HepG2 (cell line): ENCODE data around the gene C3orf18. TPM values are rescaled to one million over a fixed set of nuclear protein-coding genes. Genes with fewer than 3 reads are reported as not detected.

Source experiments
- ATAC-seq: fragments of 200-7000 bp; cut with Tn5 transposase; 3 replicates; pipeline ENCODE4 v1.9.1; 2020; ENCODE audit warnings: mild to moderate bottlenecking, moderate library complexity
- BruUV-seq: library from RNA; stranded (reverse); fragments of 400-500 nt; replicated peaks from 2 replicates; lab custom pipeline; 2021; lab: Mats Ljungman, UMichigan
- CTCF ChIA-PET: fragments of 300-600 bp; formaldehyde crosslinking; extraction: SDS; loops from one replicate; lab custom pipeline; 2021; ENCODE audit warnings: low total read pairs, inconsistent platforms, low intra/inter-chr PET ratio; lab: Yijun Ruan, JAX
- POLR2A ChIA-PET: fragments of 350-600 bp; sonication (Branson Sonifier 250); formaldehyde crosslinking; loops from one replicate; lab custom pipeline; 2020; ENCODE audit warnings: antibody characterized with exemption, inconsistent platforms; lab: Yijun Ruan, JAX
- DNase-seq: peaks from one replicate; pipeline ENCODE4 v3.0.0-alpha.2; 2015; ENCODE audit warnings: low spot score
- FAIRE-seq: peaks from 3 replicates; lab custom pipeline; 2011; peaks lifted over from hg19 to GRCh38; lab: Jason Lieb, UNC
- H2AFZ ChIP-seq: one replicate; pipeline ENCODE4 v1.6.1; 2011; ENCODE audit warnings: low read length, inconsistent platforms
- H3K27ac ChIP-seq: fragments of 300-600 bp; 3 replicates; pipeline ENCODE4 v1.8.0; 2011; ENCODE audit warnings: mixed run types, mild to moderate bottlenecking, mixed read lengths, low read length, inconsistent platforms; ENCODE audit not compliant: insufficient read depth; ENCODE audit errors: extremely low read length
- H3K27me3 ChIP-seq, 2 experiments: fragments of 200-600 bp in 1 of 2; 2 replicates in 1 of 2; 3 replicates in 1 of 2; pipeline versions ENCODE4 v1.6.0 to v1.8.0; 2011; ENCODE audit warnings: low read length in 2 of 2, mild to moderate bottlenecking in 2 of 2, moderate library complexity in 2 of 2, inconsistent platforms in 1 of 2; ENCODE audit not compliant: insufficient read depth in 2 of 2, control insufficient read depth in 1 of 2
- H3K36me3 ChIP-seq, 2 experiments: fragments of 200-600 bp in 1 of 2; replicated peaks in 1 of 2; 2 replicates in 1 of 2; 3 replicates in 1 of 2; pipeline versions ENCODE4 v1.5.1 to v1.8.0; 2011; ENCODE audit warnings: low read length in 2 of 2, inconsistent platforms in 1 of 2; ENCODE audit not compliant: insufficient read depth in 2 of 2, control insufficient read depth in 1 of 2
- H3K4me1 ChIP-seq: 2 replicates; pipeline ENCODE4 v1.5.1; 2012; ENCODE audit warnings: low read length, inconsistent platforms; ENCODE audit not compliant: insufficient read depth
- H3K4me2 ChIP-seq: 2 replicates; pipeline ENCODE4 v1.6.0; 2011; ENCODE audit warnings: low read depth, low read length, inconsistent platforms
- H3K4me3 ChIP-seq, 3 experiments: fragments of 200-600 bp in 1 of 3; sonication (generic), shearing (Covaris generic) in 1 of 3; replicated peaks in 1 of 3; 2 replicates each; pipeline ENCODE4 v1.5.1; 2011 to 2016; ENCODE audit warnings: low read length in 3 of 3, inconsistent platforms in 2 of 3, low read depth in 2 of 3, mild to moderate bottlenecking in 2 of 3, control low read depth in 1 of 3, mixed read lengths in 1 of 3; ENCODE audit not compliant: insufficient read depth in 1 of 3
- H3K79me2 ChIP-seq: one replicate; pipeline ENCODE4 v1.6.1; 2011; ENCODE audit warnings: low read length, inconsistent platforms; ENCODE audit not compliant: insufficient read depth
- H3K9ac ChIP-seq: 2 replicates; pipeline ENCODE4 v1.6.0; 2011; ENCODE audit warnings: mild to moderate bottlenecking, low read depth, low read length, inconsistent platforms; ENCODE audit not compliant: insufficient read depth
- H3K9me3 ChIP-seq: 2 replicates; pipeline ENCODE4 v1.5.1; 2012; ENCODE audit warnings: mild to moderate bottlenecking, low read length
- H4K20me1 ChIP-seq: 2 replicates; pipeline ENCODE4 v1.6.0; 2011; ENCODE audit warnings: inconsistent platforms, mild to moderate bottlenecking, low read length, moderate library complexity; ENCODE audit not compliant: insufficient read depth
- CHCHD3 ChIP-seq: sonication (generic); formaldehyde crosslinking; IDR thresholded peaks from 2 replicates; pipeline ENCODE4 v1.8.0; 2022; ENCODE audit warnings: mild to moderate bottlenecking, missing genetic modification reagents, moderate library complexity
- ELF3 ChIP-seq: IDR thresholded peaks from 2 replicates; pipeline ENCODE4 v1.6.1; 2016; ENCODE audit warnings: missing genetic modification reagents, missing compliant biosample characterization
- FOXM1 ChIP-seq: sonication (generic); formaldehyde crosslinking; IDR thresholded peaks from 2 replicates; pipeline ENCODE4 v1.5.0; 2020; ENCODE audit warnings: missing genetic modification reagents
- HNRNPH1 ChIP-seq: fragments of 200-400 bp; formaldehyde crosslinking; optimal IDR thresholded peaks from 2 replicates; pipeline ENCODE3; 2017; ENCODE audit warnings: mild to moderate bottlenecking, low read depth, low read length
- MEIS1 ChIP-seq: sonication (generic); formaldehyde crosslinking; IDR thresholded peaks from 2 replicates; pipeline ENCODE4 v1.9.0; 2021; ENCODE audit warnings: mild to moderate bottlenecking, missing genetic modification reagents, moderate library complexity, borderline replicate concordance
- NFRKB ChIP-seq: fragments of 450-650 bp; IDR thresholded peaks from 2 replicates; pipeline ENCODE4 v1.6.1; 2017
- NONO ChIP-seq, 2 experiments: fragments of 450-650 bp in 1 of 2; sonication (generic) in 1 of 2; formaldehyde crosslinking in 1 of 2; IDR thresholded peaks in 1 of 2; conservative IDR thresholded peaks in 1 of 2; 2 replicates each; pipeline versions ENCODE4 v1.6.1 to v1.8.0; 2017 to 2022; ENCODE audit warnings: mild to moderate bottlenecking in 1 of 2, missing genetic modification reagents in 1 of 2, moderate library complexity in 1 of 2
- POLR2A ChIP-seq, 2 experiments: IDR thresholded peaks; 2 replicates each; pipeline ENCODE4 v1.6.1; 2011; ENCODE audit warnings: low read depth in 2 of 2, low read length in 2 of 2, mild to moderate bottlenecking in 1 of 2, moderate library complexity in 1 of 2; ENCODE audit not compliant: insufficient read depth in 1 of 2
- ZFP82 ChIP-seq: sonication (generic); formaldehyde crosslinking; IDR thresholded peaks from 2 replicates; pipeline ENCODE4 v1.5.1; 2020; ENCODE audit warnings: mild to moderate bottlenecking, missing genetic modification reagents, borderline replicate concordance
- ZKSCAN8 ChIP-seq: IDR thresholded peaks from 2 replicates; pipeline ENCODE4 v1.6.1; 2016; ENCODE audit warnings: borderline replicate concordance, missing genetic modification reagents, missing compliant biosample characterization
- ZNF138 ChIP-seq: sonication (generic); formaldehyde crosslinking; IDR thresholded peaks from 2 replicates; pipeline ENCODE4 v1.5.0; 2020; ENCODE audit warnings: mild to moderate bottlenecking, low read depth, missing genetic modification reagents
- ZNF451 ChIP-seq: sonication (generic); formaldehyde crosslinking; IDR thresholded peaks from 2 replicates; pipeline ENCODE4 v1.5.0; 2020; ENCODE audit warnings: mild to moderate bottlenecking, missing genetic modification reagents
- WGBS: methylation state at CpG from one replicate; pipeline ENCODE4 v1.1.6; 2017; ENCODE audit warnings: low lambda C conversion rate; 5-methylcytosine and 5-hydroxymethylcytosine counted together
- in situ Hi-C: cut with HindIII; loops from 2 replicates; pipeline ENCODE4 v1.10.0; 2017; ENCODE audit warnings: low pct_unique_long_range_greater_than_20kb; ENCODE audit not compliant: extremely low pct_ligation_motif_present
- intact Hi-C: fragments of 100-400 bp; cut with micrococcal nuclease; formaldehyde crosslinking; loops from one replicate; pipeline ENCODE4 v1.10.0; 2022; ENCODE audit not compliant: unreplicated experiment
- polyA plus RNA-seq, 8 experiments: library from polyadenylated mRNA; depleted of rRNA in 3 of 8; stranded (reverse) in 7 of 8; unstranded in 1 of 8; fragments of >200 nt; fragmentation: Illumina TruSeq in 4 of 8; extraction: Trizol in 4 of 8; gene quantifications; 2 replicates each; pipeline versions ENCODE4 v1.2.1 to v1.2.3, GENCODE V29; 2011 to 2016; ENCODE audit warnings: low read depth in 4 of 8, missing spikeins in 1 of 8, mixed read lengths in 1 of 8; ENCODE audit not compliant: insufficient read depth in 1 of 8
- total RNA-seq, 5 experiments: library from RNA; depleted of rRNA; stranded (reverse); fragments of >200 nt; fragmentation: Illumina TruSeq; extraction: Trizol; gene quantifications; 2 replicates each; pipeline ENCODE4 v1.2.3, GENCODE V29; 2016; ENCODE audit warnings: low read depth in 1 of 5
- TF ChIP-seq, protein P1 (sequence below): sonication (generic); formaldehyde crosslinking; IDR thresholded peaks from 2 replicates; pipeline ENCODE4 v1.4.0; 2020; ENCODE audit warnings: missing genetic modification reagents
- TF ChIP-seq, protein P2 (sequence below): sonication (generic); formaldehyde crosslinking; IDR thresholded peaks from 2 replicates; pipeline ENCODE4 v1.5.0; 2020; ENCODE audit warnings: missing genetic modification reagents
- TF ChIP-seq, protein P3 (sequence below), 2 experiments: IDR thresholded peaks; 2 replicates each; pipeline ENCODE4 v1.6.1; 2011 to 2012; ENCODE audit warnings: low read length in 2 of 2, borderline replicate concordance in 1 of 2, low read depth in 1 of 2, mild to moderate bottlenecking in 1 of 2, moderate library complexity in 1 of 2

C3orf18 gene
- total and polyA plus RNA-seq, 2 of the 13 experiments (the other 11 are each of a cell fraction or from before 2014, with no cell fraction given) = 1.6 to 4.8 TPM

DNA sequence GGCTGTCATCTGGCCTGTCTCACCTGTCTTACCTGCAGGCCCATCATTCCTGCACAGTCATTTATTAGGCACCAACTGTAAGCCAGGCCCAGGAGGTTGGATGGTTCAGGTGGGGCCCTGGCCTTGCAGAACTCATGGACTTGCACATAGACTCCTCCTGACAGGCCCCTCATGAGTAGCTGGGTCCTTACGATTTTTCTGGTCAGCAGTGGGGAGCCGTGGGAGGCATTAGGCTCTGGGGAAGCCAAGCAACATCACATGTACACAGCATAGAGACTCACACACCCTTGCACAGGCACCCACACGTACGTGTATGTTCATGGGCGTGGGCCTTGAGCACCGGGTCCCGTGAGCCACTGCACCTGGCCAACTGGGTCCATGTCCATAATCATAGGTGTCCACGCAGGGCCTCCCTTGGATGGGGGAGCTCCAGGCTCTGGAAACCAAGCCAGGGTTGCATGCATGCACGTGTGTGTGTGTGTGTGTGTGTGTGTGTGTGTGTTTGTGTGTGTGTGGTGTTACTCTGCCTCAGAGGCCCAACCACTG is 23.7 kb upstream of the C3orf18 start (continued):
- TF ChIP-seq CHCHD3 (CRISPR knock-in tag) (no peak), NONO (IDR thresholded peaks at IDR 0.05) (no peak), NONO (CRISPR knock-in tag; conservative IDR thresholded peaks at IDR 0.05) (peak; percentile 45; the same call in 1 of the 2 replicates), POLR2A (IDR thresholded peaks at IDR 0.05; ENCODE audit: insufficient read depth in 1 of 2, low read depth in 2 of 2, low read length in 2 of 2) (peak in 1 of 2 experiments; percentile 9; a peak in 1 of 4 replicates), ZNF138 (CRISPR knock-in tag) (0 out of 2 replicates have a peak, but pooled peaks have one; percentile 48), ELF3 (CRISPR knock-in tag) (peak; percentile 3; the same call in 1 of the 2 replicates), ZKSCAN8 (CRISPR knock-in tag) (peak; percentile 15)
- TF ChIP-seq, all 625 proteins: peak for 7

DNA sequence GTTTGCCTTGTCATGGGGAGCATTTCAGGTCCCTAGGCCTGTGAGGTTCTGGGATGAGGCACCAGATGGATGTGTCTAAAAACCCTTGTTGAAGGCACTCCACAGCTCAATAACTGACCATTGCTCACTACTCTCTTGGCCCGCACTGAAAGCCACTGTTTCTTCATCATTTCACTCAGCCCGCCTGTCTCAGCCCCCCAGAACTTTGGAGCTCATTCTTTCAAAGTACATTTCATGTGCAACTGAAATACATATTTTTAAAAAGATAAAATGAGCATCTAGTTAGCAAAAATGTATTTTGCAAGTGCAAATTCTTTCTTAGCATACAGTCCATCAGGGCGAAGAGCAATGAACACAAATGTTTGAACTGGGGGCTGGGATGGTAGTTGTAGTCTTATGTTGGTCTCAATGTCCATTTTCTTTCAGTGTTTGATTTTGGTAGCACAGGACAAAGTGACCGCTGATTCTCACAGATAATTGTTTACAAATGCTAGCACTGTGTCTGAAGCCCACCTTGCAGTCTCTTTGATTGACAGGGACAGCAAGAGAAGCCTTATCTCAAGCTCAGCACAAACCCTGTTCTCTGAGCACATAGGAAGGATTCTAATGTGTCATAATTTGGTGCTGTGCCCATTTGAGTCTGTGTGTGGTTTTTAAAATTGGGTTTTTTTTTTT is 21.3 kb upstream of the C3orf18 start:
- BruUV-seq = TSS peak; percentile 62
- Histone ChIP-seq H2AFZ (no peak overlapping the region), H3K4me3 (peak overlapping the region in 2 of 3 experiments; percentile 21 to 49; a peak in 3 of 6 replicates), H3K36me3 (no peaks in the 10 kb centered on the region), H3K27ac (peak overlapping the region; percentile 99), H3K79me2 (no peaks in the 10 kb centered on the region), H4K20me1 (no peaks in the 10 kb centered on the region), H3K4me1 (peaks cover 100% of the 10 kb centered on the region), H3K9ac (peak overlapping the region; percentile 79), H3K4me2 (peak overlapping the region; percentile 79), H3K27me3 (no peaks in the 10 kb centered on the region; a peak in 1 of 5 replicates), H3K9me3 (no peaks in the 10 kb centered on the region)
- in situ Hi-C loops (no loop called here), intact Hi-C loops (loop anchor here (1.0 to 2.0 kb wide), 2 partner anchors 16 to 22 kb away; partner anchors contain the start of gene CISH)
- DNase-seq (peak; percentile 96), ATAC-seq (peak; percentile 80), FAIRE-seq (peak; percentile 91)
- ChIA-PET CTCF (no interaction called here), POLR2A (interaction anchor here (0.9 to 5.7 kb wide), 11 partner anchors 8 to 252 kb away, joined by 3 to 176 read pairs (median 7); partner anchors contain the start of genes CISH and HEMK1)
- 3% methylated on average over 4 of the region's 4 CpGs for WGBS
- TF ChIP-seq NFRKB (no peak), ZNF451 (CRISPR knock-in tag) (no peak), FOXM1 (no peak), HNRNPH1 (no peak), MEIS1 (CRISPR knock-in tag) (peak; percentile 93; the same call in 1 of the 2 replicates), ZFP82 (CRISPR knock-in tag) (no peak)
- TF ChIP-seq, protein P1, sequence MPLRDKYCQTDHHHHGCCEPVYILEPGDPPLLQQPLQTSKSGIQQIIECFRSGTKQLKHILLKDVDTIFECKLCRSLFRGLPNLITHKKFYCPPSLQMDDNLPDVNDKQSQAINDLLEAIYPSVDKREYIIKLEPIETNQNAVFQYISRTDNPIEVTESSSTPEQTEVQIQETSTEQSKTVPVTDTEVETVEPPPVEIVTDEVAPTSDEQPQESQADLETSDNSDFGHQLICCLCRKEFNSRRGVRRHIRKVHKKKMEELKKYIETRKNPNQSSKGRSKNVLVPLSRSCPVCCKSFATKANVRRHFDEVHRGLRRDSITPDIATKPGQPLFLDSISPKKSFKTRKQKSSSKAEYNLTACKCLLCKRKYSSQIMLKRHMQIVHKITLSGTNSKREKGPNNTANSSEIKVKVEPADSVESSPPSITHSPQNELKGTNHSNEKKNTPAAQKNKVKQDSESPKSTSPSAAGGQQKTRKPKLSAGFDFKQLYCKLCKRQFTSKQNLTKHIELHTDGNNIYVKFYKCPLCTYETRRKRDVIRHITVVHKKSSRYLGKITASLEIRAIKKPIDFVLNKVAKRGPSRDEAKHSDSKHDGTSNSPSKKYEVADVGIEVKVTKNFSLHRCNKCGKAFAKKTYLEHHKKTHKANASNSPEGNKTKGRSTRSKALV = no peak
- TF ChIP-seq, protein P2, sequence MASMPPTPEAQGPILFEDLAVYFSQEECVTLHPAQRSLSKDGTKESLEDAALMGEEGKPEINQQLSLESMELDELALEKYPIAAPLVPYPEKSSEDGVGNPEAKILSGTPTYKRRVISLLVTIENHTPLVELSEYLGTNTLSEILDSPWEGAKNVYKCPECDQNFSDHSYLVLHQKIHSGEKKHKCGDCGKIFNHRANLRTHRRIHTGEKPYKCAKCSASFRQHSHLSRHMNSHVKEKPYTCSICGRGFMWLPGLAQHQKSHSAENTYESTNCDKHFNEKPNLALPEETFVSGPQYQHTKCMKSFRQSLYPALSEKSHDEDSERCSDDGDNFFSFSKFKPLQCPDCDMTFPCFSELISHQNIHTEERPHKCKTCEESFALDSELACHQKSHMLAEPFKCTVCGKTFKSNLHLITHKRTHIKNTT (CRISPR knock-in tag) = no peak
- TF ChIP-seq, protein P3, sequence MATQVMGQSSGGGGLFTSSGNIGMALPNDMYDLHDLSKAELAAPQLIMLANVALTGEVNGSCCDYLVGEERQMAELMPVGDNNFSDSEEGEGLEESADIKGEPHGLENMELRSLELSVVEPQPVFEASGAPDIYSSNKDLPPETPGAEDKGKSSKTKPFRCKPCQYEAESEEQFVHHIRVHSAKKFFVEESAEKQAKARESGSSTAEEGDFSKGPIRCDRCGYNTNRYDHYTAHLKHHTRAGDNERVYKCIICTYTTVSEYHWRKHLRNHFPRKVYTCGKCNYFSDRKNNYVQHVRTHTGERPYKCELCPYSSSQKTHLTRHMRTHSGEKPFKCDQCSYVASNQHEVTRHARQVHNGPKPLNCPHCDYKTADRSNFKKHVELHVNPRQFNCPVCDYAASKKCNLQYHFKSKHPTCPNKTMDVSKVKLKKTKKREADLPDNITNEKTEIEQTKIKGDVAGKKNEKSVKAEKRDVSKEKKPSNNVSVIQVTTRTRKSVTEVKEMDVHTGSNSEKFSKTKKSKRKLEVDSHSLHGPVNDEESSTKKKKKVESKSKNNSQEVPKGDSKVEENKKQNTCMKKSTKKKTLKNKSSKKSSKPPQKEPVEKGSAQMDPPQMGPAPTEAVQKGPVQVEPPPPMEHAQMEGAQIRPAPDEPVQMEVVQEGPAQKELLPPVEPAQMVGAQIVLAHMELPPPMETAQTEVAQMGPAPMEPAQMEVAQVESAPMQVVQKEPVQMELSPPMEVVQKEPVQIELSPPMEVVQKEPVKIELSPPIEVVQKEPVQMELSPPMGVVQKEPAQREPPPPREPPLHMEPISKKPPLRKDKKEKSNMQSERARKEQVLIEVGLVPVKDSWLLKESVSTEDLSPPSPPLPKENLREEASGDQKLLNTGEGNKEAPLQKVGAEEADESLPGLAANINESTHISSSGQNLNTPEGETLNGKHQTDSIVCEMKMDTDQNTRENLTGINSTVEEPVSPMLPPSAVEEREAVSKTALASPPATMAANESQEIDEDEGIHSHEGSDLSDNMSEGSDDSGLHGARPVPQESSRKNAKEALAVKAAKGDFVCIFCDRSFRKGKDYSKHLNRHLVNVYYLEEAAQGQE (IDR thresholded peaks at IDR 0.05; ENCODE audit: borderline replicate concordance in 1 of 2, low read depth in 1 of 2, low read length in 2 of 2) = peak in 1 of 2 experiments; percentile 70; a peak in 2 of 4 replicates
